ENCODE results near the gene IFI27L1. TPM values are rescaled to one million over a fixed set of nuclear protein-coding genes. Genes with fewer than 3 reads are reported as not detected.
A peak's percentile ranks its signal among the peaks of the same experiment; 100 is the strongest.

The IFI27L1 gene
- total RNA-seq, 3 donors from 2014 or later = 6.6 to 14.5 (median 10.6) TPM

GRCh38 chr14:94044476-94045091 lies 36.5 kb upstream of the IFI27L1 start:
- H3K27ac ChIP-seq = no peak overlapping the region
- no peaks in the 10 kb centered on the region for H3K27me3 ChIP-seq
- peaks cover 10% of the 10 kb centered on the region for H3K36me3 ChIP-seq
- H3K4me3 ChIP-seq = no peak overlapping the region
- peak in 1 of 2 donors; percentile 41 for DNase-seq (ENCODE audit: low spot score in 2 of 2)
- no peaks in the 10 kb centered on the region for H3K9me3 ChIP-seq
- no peak for TF ChIP-seq POLR2A (IDR thresholded peaks at IDR 0.05)
- TF ChIP-seq POLR2AphosphoS5 (IDR thresholded peaks at IDR 0.05) = no peak
- no peak for TF ChIP-seq CTCF (IDR thresholded peaks at IDR 0.05)
- H3K4me1 ChIP-seq = no peaks in the 10 kb centered on the region
- intact Hi-C loops (cut with DNase I; ENCODE audit: low total_unique reads) = no loop called here

- Histone ChIP-seq H3K9me3 (no peaks in the 10 kb centered on the region), H3K4me3 (no peak overlapping the region), H3K27ac (no peak overlapping the region), H3K36me3 (peaks cover 10% of the 10 kb centered on the region), H3K4me1 (no peaks in the 10 kb centered on the region), H3K27me3 (no peaks in the 10 kb centered on the region)
- DNase-seq (ENCODE audit: low spot score in 2 of 2) = peak in 1 of 2 donors; percentile 20
- TF ChIP-seq POLR2A (IDR thresholded peaks at IDR 0.05) (no peak), POLR2AphosphoS5 (IDR thresholded peaks at IDR 0.05) (no peak), CTCF (IDR thresholded peaks at IDR 0.05) (no peak)
- intact Hi-C loops (cut with DNase I; ENCODE audit: low total_unique reads) = no loop called here
Observed at GRCh38 chr14:94045101-94045500, 36.0 kb upstream of the IFI27L1 start.

- no peaks in the 10 kb centered on the region for H3K27me3 ChIP-seq
- H3K4me3 ChIP-seq = no peak overlapping the region
- TF ChIP-seq POLR2A (IDR thresholded peaks at IDR 0.05) (no peak), POLR2AphosphoS5 (IDR thresholded peaks at IDR 0.05) (no peak), CTCF (IDR thresholded peaks at IDR 0.05) (no peak)
- H3K4me1 ChIP-seq = no peaks in the 10 kb centered on the region
- no peak overlapping the region for H3K27ac ChIP-seq
- peak in 1 of 2 donors; percentile 41 for DNase-seq (ENCODE audit: low spot score in 2 of 2)
- intact Hi-C loops (cut with DNase I; ENCODE audit: low total_unique reads) = no loop called here
- H3K9me3 ChIP-seq = no peaks in the 10 kb centered on the region
- H3K36me3 ChIP-seq = peaks cover 10% of the 10 kb centered on the region
Observed at GRCh38 chr14:94045563-94046345, 35.4 kb upstream of the IFI27L1 start.

GRCh38 chr14:94046696-94047250 lies 34.3 kb upstream of the IFI27L1 start:
- H3K27ac ChIP-seq = no peak overlapping the region
- H3K9me3 ChIP-seq = no peaks in the 10 kb centered on the region
- TF ChIP-seq CTCF (IDR thresholded peaks at IDR 0.05) (no peak), POLR2A (IDR thresholded peaks at IDR 0.05) (no peak), POLR2AphosphoS5 (IDR thresholded peaks at IDR 0.05) (no peak)
- no peaks in the 10 kb centered on the region for H3K4me1 ChIP-seq
- intact Hi-C loops (cut with DNase I; ENCODE audit: low total_unique reads) = no loop called here
- no peaks in the 10 kb centered on the region for H3K27me3 ChIP-seq
- no peak overlapping the region for H3K4me3 ChIP-seq
- peak in 1 of 2 donors; percentile 46 for DNase-seq (ENCODE audit: low spot score in 2 of 2)
- H3K36me3 ChIP-seq = peaks cover 11% of the 10 kb centered on the region

GRCh38 chr14:94047581-94047980 lies 33.5 kb upstream of the IFI27L1 start:
- Histone ChIP-seq H3K27me3 (no peaks in the 10 kb centered on the region), H3K27ac (no peak overlapping the region), H3K36me3 (peaks cover 15% of the 10 kb centered on the region), H3K4me1 (no peaks in the 10 kb centered on the region), H3K9me3 (no peaks in the 10 kb centered on the region), H3K4me3 (no peak overlapping the region)
- intact Hi-C loops (cut with DNase I; ENCODE audit: low total_unique reads) = no loop called here
- peak in 1 of 2 donors; percentile 25 for DNase-seq (ENCODE audit: low spot score in 2 of 2)
- TF ChIP-seq POLR2A (IDR thresholded peaks at IDR 0.05) (no peak), CTCF (IDR thresholded peaks at IDR 0.05) (no peak), POLR2AphosphoS5 (IDR thresholded peaks at IDR 0.05) (no peak)

All from breast epithelium (tissue), 4 donors.